ENCODE results near the gene RTP5. TPM values are rescaled to one million over a fixed set of nuclear protein-coding genes. Genes with fewer than 3 reads are reported as not detected.

RTP5 gene
- total RNA-seq, 1 experiment from 2014 or later, result not detected

DNA sequence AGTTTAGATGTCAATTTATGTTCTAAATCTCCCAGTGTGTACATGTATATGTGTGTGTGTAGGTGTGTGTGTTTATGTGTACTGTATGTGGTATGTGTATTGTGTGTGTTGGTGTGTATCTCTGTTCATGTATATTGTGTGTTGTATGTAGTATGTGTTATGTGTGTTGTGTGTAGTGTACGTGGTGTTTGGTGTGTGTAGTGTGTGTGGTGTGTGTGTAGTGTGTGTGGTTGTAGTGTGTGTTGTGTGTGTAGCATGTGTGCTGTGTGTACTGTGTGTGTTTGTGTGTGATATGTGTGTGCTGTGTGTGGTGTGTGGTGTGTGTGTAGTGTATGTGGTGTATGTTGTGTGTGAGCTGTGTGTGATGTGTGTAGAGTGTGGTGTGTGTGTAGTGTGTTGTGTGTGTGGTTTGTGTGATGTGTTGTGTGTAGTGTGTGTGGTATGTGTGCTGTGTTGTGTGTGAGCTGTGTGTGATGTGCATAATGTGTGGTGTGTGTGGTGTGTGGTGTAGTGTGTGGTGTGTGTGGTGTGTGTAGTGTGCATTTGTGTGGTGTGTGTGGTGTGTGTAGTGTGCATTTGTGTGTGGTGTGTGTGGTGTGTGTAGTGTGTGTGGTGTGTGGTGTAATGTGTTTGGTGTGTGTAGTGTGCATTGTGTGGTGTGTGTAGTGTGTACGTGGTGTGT, 5.2 kb upstream of the RTP5 start:
- H3K36me3 Mint-ChIP-seq (ENCODE audit: insufficient read depth, unreplicated experiment), result no peaks in the 10 kb centered on the region
- peaks cover 17% of the 10 kb centered on the region for H3K9me3 Mint-ChIP-seq (ENCODE audit: low read depth, unreplicated experiment)
- TF ChIP-seq, protein P1, sequence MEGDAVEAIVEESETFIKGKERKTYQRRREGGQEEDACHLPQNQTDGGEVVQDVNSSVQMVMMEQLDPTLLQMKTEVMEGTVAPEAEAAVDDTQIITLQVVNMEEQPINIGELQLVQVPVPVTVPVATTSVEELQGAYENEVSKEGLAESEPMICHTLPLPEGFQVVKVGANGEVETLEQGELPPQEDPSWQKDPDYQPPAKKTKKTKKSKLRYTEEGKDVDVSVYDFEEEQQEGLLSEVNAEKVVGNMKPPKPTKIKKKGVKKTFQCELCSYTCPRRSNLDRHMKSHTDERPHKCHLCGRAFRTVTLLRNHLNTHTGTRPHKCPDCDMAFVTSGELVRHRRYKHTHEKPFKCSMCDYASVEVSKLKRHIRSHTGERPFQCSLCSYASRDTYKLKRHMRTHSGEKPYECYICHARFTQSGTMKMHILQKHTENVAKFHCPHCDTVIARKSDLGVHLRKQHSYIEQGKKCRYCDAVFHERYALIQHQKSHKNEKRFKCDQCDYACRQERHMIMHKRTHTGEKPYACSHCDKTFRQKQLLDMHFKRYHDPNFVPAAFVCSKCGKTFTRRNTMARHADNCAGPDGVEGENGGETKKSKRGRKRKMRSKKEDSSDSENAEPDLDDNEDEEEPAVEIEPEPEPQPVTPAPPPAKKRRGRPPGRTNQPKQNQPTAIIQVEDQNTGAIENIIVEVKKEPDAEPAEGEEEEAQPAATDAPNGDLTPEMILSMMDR (IDR thresholded peaks at IDR 0.05; ENCODE audit: unreplicated experiment), result no peak
- CTCF ChIA-PET, result no interaction called here
- intact Hi-C loops (cut with micrococcal nuclease; ENCODE audit: unreplicated experiment), result no loop called here
- H3K27me3 Mint-ChIP-seq (ENCODE audit: unreplicated experiment), result peaks cover 65% of the 10 kb centered on the region
- no peak overlapping the region for H3K4me3 Mint-ChIP-seq (ENCODE audit: low read depth, unreplicated experiment)
- no peak for DNase-seq
- no TSS peak for BruUV-seq (replicated peaks)
- H3K4me1 Mint-ChIP-seq (ENCODE audit: low read depth, unreplicated experiment), result peaks cover 15% of the 10 kb centered on the region
- no peak overlapping the region for H3K27ac Mint-ChIP-seq (ENCODE audit: unreplicated experiment)

DNA sequence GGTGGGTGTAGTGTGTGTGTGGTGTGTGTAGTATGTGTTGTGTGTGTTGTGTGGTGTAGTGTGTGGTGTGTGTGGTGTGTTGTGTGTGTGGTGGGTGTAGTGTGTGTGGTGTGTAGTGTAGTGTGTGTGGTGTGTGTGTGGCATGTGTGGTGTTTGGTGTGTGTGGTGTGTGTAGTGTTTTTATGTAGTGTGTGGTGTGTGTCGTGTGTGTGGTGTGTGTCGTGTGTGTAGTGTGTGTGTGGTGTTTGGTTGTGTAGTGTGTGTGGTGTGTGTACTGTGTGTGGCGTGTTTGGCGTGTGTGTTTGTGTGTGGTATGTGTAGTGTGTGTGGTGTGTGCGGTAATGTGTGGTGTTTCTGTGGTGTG, 4.7 kb upstream of the RTP5 start:
- no peak for DNase-seq
- CTCF ChIA-PET, result no interaction called here
- no peaks in the 10 kb centered on the region for H3K36me3 Mint-ChIP-seq (ENCODE audit: insufficient read depth, unreplicated experiment)
- intact Hi-C loops (cut with micrococcal nuclease; ENCODE audit: unreplicated experiment), result no loop called here
- BruUV-seq (replicated peaks), result no TSS peak
- TF ChIP-seq, protein P1 (IDR thresholded peaks at IDR 0.05; ENCODE audit: unreplicated experiment), result no peak
- peaks cover 15% of the 10 kb centered on the region for H3K4me1 Mint-ChIP-seq (ENCODE audit: low read depth, unreplicated experiment)
- H3K27ac Mint-ChIP-seq (ENCODE audit: unreplicated experiment), result peak overlapping the region; percentile 31
- peaks cover 17% of the 10 kb centered on the region for H3K9me3 Mint-ChIP-seq (ENCODE audit: low read depth, unreplicated experiment)
- peaks cover 65% of the 10 kb centered on the region for H3K27me3 Mint-ChIP-seq (ENCODE audit: unreplicated experiment)
- no peak overlapping the region for H3K4me3 Mint-ChIP-seq (ENCODE audit: low read depth, unreplicated experiment)

DNA sequence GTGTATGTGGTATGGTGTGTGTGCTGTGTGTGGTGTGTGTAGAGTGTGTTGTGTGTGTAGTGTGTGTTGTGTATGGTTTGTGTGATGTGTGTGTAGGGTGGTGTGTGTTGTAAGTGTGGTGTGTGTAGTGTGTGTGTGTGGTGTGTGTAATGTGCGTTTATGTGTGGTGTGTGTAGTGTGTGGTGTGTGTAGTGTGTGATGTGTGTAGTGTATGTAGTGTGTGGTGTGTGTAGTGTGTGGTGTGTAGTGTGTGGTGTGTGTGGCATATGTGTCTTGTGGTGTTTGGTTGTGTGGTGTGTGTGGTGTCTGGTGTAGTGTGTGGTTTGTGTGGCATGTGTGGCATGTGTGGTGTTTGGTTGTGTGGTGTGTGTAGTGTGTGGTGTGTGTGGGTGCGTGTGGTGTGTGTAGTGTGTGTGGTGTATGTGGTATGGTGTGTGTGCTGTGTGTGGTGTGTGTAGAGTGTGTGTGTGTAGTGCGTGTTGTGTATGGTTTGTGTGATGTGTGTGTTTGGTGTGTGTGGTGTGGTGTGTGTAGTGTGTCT, 4.0 kb upstream of the RTP5 start:
- peaks cover 17% of the 10 kb centered on the region for H3K9me3 Mint-ChIP-seq (ENCODE audit: low read depth, unreplicated experiment)
- H3K4me3 Mint-ChIP-seq (ENCODE audit: low read depth, unreplicated experiment), result no peak overlapping the region
- BruUV-seq (replicated peaks), result no TSS peak
- DNase-seq, result no peak
- H3K4me1 Mint-ChIP-seq (ENCODE audit: low read depth, unreplicated experiment), result peaks cover 15% of the 10 kb centered on the region
- intact Hi-C loops (cut with micrococcal nuclease; ENCODE audit: unreplicated experiment), result no loop called here
- CTCF ChIA-PET, result no interaction called here
- TF ChIP-seq, protein P1 (IDR thresholded peaks at IDR 0.05; ENCODE audit: unreplicated experiment), result no peak
- H3K36me3 Mint-ChIP-seq (ENCODE audit: insufficient read depth, unreplicated experiment), result no peaks in the 10 kb centered on the region
- H3K27ac Mint-ChIP-seq (ENCODE audit: unreplicated experiment), result no peak overlapping the region
- H3K27me3 Mint-ChIP-seq (ENCODE audit: unreplicated experiment), result peaks cover 64% of the 10 kb centered on the region

DNA sequence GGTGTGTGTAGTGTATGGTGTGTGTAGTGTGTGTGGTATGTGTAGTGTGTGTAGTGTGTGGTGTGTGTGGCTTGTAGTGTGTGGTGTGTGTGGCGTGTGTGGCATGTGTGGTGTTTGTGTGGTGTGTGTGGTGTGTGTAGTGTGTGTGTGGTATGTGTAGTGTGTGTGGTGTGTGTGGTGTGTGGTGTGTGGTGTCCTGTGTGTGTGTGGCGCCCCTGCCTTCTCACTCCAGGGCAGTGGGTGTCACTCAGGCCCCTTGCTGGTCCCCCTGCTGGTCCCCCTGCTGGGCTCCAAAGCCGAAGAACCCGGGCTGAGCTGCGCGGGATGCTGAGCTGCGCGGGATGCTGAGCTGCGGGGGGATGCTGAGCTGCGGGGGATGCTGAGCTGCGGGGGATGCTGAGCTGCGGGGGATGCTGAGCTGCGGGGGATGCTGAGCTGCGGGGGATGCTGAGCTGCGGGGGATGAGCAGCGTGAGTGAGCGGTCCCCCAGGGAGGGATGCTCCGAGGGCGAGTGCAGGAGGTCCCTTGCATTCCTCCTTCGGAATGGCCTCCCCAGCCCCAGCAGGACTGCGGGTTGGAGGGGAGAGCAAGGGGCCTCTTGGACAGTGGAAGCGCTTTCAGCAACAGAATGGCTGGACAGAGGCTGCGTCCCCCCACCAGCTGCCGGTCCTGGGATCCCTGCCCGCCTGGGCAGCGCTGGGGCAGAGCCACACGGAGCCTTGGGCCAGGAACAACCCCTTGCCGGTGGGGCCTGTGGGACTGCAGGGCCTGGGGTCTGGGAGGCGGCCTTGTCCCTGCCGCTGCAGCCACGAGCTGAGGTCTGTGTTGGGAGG, 3.4 kb upstream of the RTP5 start:
- no peaks in the 10 kb centered on the region for H3K36me3 Mint-ChIP-seq (ENCODE audit: insufficient read depth, unreplicated experiment)
- intact Hi-C loops (cut with micrococcal nuclease; ENCODE audit: unreplicated experiment), result no loop called here
- peaks cover 61% of the 10 kb centered on the region for H3K27me3 Mint-ChIP-seq (ENCODE audit: unreplicated experiment)
- H3K4me3 Mint-ChIP-seq (ENCODE audit: low read depth, unreplicated experiment), result no peak overlapping the region
- CTCF ChIA-PET, result no interaction called here
- H3K4me1 Mint-ChIP-seq (ENCODE audit: low read depth, unreplicated experiment), result peaks cover 15% of the 10 kb centered on the region
- no TSS peak for BruUV-seq (replicated peaks)
- no peak for DNase-seq
- TF ChIP-seq, protein P1 (IDR thresholded peaks at IDR 0.05; ENCODE audit: unreplicated experiment), result no peak
- no peak overlapping the region for H3K27ac Mint-ChIP-seq (ENCODE audit: unreplicated experiment)
- peaks cover 17% of the 10 kb centered on the region for H3K9me3 Mint-ChIP-seq (ENCODE audit: low read depth, unreplicated experiment)
